ENCODE measurements around the gene BCL7A. TPM values are rescaled to one million over a fixed set of nuclear protein-coding genes. Genes with fewer than 3 reads are reported as not detected.

The BCL7A gene
- total RNA-seq, 1 experiment from 2014 or later = 14.5 TPM

DNA sequence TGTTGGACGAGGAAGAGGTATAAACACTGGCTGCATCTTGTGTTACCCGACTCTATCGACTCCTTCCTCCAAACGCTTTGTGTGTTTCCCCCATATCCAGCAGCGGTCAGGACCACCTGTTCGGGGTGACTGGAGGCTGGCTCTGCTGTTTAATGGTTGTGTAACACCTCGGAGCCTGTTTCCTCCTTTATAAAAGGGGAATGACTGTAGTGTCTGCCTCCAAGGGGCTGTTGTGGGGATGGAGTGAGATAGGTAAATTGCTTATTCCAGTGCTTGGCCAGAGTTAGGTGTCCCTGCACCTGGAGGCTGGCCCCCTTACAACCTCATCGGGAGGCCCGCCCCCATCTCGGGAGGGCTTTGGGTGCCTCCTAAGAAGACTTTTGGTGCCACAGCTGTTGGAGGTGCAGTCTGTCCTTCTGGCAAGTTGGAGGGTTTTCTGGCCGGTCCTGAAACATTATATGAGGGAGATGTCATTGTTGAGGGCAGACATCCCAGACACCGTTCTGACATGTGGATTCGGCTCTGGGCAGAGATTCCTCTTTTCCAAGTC lies 57.9 kb downstream of the BCL7A start:
- Histone ChIP-seq H3K27ac (ENCODE audit: low read length) (peak overlapping the region; percentile 91), H3K36me3 (ENCODE audit: control insufficient read depth, insufficient read depth, low read length) (peaks cover 2% of the 10 kb centered on the region; the same call in 1 of the 2 replicates), H3K4me1 (ENCODE audit: control insufficient read depth, insufficient read depth, low read length) (peaks cover 28% of the 10 kb centered on the region), H3K9me3 (ENCODE audit: control insufficient read depth, insufficient read depth, low read depth, low read length) (no peaks in the 10 kb centered on the region), H3K27me3 (ENCODE audit: control insufficient read depth, insufficient read depth, low read length) (no peaks in the 10 kb centered on the region), H3K4me3 (ENCODE audit: low read depth in 2 of 2, low read length in 2 of 2) (peak overlapping the region; percentile 62 to 76)
- BruUV-seq (replicated peaks) = no TSS peak
- ATAC-seq = no peak
- ChIA-PET CTCF (interaction anchor here (0.5 to 0.6 kb wide), 3 partner anchors 25 to 187 kb away, joined by 3 to 5 read pairs (median 4); no protein-coding TSS in a partner anchor), POLR2A (interaction anchor here (1.5 kb wide), 1 partner anchor 18 kb away, joined by 7 read pairs; no protein-coding TSS in a partner anchor)
- in situ Hi-C loops (cut with HindIII; ENCODE audit: low pct_unique_long_range_greater_than_20kb, low sequenced_read_pairs) = no loop called here
- intact Hi-C loops (cut with micrococcal nuclease; ENCODE audit: unreplicated experiment) = no loop called here
- no peak for DNase-seq (ENCODE audit: low read depth, low spot score)
- TF ChIP-seq, protein P1, sequence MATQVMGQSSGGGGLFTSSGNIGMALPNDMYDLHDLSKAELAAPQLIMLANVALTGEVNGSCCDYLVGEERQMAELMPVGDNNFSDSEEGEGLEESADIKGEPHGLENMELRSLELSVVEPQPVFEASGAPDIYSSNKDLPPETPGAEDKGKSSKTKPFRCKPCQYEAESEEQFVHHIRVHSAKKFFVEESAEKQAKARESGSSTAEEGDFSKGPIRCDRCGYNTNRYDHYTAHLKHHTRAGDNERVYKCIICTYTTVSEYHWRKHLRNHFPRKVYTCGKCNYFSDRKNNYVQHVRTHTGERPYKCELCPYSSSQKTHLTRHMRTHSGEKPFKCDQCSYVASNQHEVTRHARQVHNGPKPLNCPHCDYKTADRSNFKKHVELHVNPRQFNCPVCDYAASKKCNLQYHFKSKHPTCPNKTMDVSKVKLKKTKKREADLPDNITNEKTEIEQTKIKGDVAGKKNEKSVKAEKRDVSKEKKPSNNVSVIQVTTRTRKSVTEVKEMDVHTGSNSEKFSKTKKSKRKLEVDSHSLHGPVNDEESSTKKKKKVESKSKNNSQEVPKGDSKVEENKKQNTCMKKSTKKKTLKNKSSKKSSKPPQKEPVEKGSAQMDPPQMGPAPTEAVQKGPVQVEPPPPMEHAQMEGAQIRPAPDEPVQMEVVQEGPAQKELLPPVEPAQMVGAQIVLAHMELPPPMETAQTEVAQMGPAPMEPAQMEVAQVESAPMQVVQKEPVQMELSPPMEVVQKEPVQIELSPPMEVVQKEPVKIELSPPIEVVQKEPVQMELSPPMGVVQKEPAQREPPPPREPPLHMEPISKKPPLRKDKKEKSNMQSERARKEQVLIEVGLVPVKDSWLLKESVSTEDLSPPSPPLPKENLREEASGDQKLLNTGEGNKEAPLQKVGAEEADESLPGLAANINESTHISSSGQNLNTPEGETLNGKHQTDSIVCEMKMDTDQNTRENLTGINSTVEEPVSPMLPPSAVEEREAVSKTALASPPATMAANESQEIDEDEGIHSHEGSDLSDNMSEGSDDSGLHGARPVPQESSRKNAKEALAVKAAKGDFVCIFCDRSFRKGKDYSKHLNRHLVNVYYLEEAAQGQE (IDR thresholded peaks at IDR 0.05; ENCODE audit: insufficient read depth in 1 of 2, low read depth in 2 of 2, low read length in 1 of 2) = no peak
- TF ChIP-seq TCF7L2 (IDR thresholded peaks at IDR 0.05; ENCODE audit: low read depth, low read length) (no peak), CTCF (IDR thresholded peaks at IDR 0.05) (no peak), POLR2AphosphoS5 (IDR thresholded peaks at IDR 0.05; ENCODE audit: low read depth, low read length) (no peak; the same call in 1 of the 2 replicates), SIN3A (IDR thresholded peaks at IDR 0.05; ENCODE audit: borderline replicate concordance, insufficient read depth, low read depth, low read length) (no peak)

- TF ChIP-seq SIN3A (IDR thresholded peaks at IDR 0.05; ENCODE audit: borderline replicate concordance, insufficient read depth, low read depth, low read length) = 0 out of 2 replicates have a peak, but pooled peaks have one; percentile 24
- no peak for TF ChIP-seq CTCF (IDR thresholded peaks at IDR 0.05)
- TF ChIP-seq, protein P1 (IDR thresholded peaks at IDR 0.05; ENCODE audit: insufficient read depth in 1 of 2, low read depth in 2 of 2, low read length in 1 of 2) = no peak
- TF ChIP-seq TCF7L2 (IDR thresholded peaks at IDR 0.05; ENCODE audit: low read depth, low read length) = no peak
- POLR2A ChIA-PET = interaction anchor here (1.0 to 1.5 kb wide), 2 partner anchors 8 to 17 kb away, joined by 4 to 7 read pairs; no protein-coding TSS in a partner anchor
- no peaks in the 10 kb centered on the region for H3K9me3 ChIP-seq (ENCODE audit: control insufficient read depth, insufficient read depth, low read depth, low read length)
- in situ Hi-C loops (cut with HindIII; ENCODE audit: low pct_unique_long_range_greater_than_20kb, low sequenced_read_pairs) = no loop called here
- H3K4me1 ChIP-seq (ENCODE audit: control insufficient read depth, insufficient read depth, low read length) = peaks cover 28% of the 10 kb centered on the region
- ATAC-seq (no peak), DNase-seq (ENCODE audit: low read depth, low spot score) (no peak)
- H3K4me3 ChIP-seq (ENCODE audit: low read depth in 2 of 2, low read length in 2 of 2) = peak overlapping the region; percentile 62 to 76
- CTCF ChIA-PET = interaction anchor here (0.5 to 0.6 kb wide), 3 partner anchors 25 to 186 kb away, joined by 3 to 5 read pairs (median 4); no protein-coding TSS in a partner anchor
- H3K27me3 ChIP-seq (ENCODE audit: control insufficient read depth, insufficient read depth, low read length) = no peaks in the 10 kb centered on the region
- intact Hi-C loops (cut with micrococcal nuclease; ENCODE audit: unreplicated experiment) = no loop called here
- BruUV-seq (replicated peaks) = TSS peak; percentile 61
- peak overlapping the region; percentile 91 for H3K27ac ChIP-seq (ENCODE audit: low read length)
- H3K36me3 ChIP-seq (ENCODE audit: control insufficient read depth, insufficient read depth, low read length) = peaks cover 8% of the 10 kb centered on the region; the same call in 1 of the 2 replicates
Measured at GRCh38 chr12:122080149-122081082, 58.7 kb downstream of the BCL7A start.

Data from Panc1 (cell line).